ENCODE data around the gene MTOR.

The MTOR gene

DNA sequence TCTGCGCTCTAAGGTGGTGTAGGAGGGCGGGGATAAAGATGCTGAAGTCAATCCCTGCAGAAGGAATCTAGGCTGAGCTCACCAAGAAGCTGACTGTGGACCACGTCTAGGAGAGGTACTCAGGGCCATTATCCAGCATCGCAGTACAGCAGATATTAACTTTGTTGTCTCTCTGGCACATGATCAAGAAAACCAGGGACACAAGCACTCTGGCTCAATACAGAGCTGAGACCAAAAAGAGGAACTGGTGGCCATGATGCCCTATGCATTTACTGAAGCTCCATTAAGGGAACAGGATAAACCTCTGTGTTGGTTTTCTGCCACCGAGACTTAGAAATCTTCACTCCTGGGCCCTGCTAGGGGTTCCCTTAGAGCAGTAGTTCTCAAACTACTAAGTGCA lies 111.2 kb downstream of the MTOR start:
- no peak for DNase-seq (ENCODE audit: low read depth in 2 of 2)

DNA sequence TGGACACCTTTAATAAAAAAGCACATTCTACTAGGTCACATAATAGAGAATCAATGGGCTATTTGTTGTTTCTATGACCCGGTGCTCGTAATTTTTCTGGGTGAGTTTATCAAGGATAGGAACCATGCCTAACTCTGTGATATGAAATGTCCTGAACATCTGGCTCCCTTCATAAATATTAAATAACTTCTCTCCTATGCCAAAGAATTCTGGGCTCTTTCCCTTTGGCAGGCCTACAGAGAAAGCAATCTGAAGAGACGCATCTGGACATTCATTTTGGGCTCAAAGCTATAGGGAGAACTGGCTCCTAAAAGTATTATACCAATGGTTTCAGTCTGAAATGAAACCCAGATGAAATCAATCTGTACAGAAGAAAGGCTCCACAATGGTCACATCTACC lies 112.0 kb downstream of the MTOR start:
- no peak for DNase-seq (ENCODE audit: low read depth in 2 of 2)

- no peak for DNase-seq (ENCODE audit: low read depth in 2 of 2)
These were observed 115.1 kb downstream of the MTOR start for GRCh38 chr1:11147197-11147770.

DNA sequence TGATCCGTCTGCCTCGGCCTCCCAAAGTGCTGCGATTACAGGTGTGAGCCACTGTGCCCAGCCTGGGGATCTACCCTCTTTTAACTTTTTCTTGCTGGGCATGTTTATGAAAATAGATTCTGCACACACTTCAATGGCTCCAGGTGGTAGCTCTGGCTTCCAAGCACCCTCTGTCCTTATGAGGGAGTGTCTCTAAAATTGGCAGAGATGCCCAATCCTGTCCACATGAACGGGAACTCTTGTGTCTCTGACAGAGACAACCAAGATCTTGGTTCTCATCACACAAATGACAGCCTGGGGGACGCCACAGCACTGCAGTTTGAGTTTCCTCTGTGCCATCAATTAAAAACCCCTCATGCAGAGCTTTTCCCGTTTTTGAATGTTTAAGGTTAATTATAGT lies 116.6 kb downstream of the MTOR start:
- DNase-seq (ENCODE audit: low read depth in 2 of 2): no peak

- DNase-seq (ENCODE audit: low read depth in 2 of 2): no peak
These were observed 117.6 kb downstream of the MTOR start for GRCh38 chr1:11144570-11145256.

DNA sequence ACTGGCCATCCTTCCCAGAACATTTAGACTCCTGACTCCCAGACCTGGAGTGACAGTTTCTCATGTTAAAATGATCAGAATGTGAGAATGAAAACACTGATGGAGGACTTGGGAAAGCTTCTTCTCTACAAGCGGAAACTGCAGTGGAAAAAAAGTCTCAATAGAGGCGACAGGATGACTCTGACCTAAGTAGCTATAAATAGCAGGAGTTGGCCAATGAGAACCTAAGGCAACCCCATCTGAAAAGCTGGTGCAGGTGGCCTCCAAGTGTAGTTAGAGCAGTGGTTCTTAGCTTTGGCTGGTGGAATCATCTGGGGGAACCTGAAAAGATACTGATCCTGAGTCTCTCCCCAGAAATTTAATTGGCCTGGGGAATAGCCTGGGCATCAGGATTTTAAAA lies 118.4 kb downstream of the MTOR start:
- no peak for DNase-seq (ENCODE audit: low read depth in 2 of 2)

DNA sequence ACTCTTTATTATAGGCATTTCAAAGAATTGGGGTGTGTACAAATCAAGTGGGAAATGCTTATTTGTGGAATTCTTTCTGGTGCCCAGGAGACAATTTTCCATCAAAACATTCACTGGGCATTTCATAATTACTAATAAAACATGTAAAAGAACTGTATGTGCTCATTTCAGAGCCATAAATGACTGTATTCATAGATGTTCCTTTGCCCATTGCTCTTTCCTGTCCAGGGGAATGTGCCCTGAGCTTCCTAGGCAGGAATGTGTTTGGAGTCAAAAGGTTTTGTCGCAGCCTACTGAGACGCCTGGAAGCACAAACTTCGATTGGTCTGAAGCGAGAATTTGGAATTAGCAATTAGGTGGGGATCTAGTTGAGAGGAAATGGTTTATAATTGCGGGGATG lies 119.0 kb downstream of the MTOR start:
- DNase-seq (ENCODE audit: low read depth in 2 of 2): no peak

DNA sequence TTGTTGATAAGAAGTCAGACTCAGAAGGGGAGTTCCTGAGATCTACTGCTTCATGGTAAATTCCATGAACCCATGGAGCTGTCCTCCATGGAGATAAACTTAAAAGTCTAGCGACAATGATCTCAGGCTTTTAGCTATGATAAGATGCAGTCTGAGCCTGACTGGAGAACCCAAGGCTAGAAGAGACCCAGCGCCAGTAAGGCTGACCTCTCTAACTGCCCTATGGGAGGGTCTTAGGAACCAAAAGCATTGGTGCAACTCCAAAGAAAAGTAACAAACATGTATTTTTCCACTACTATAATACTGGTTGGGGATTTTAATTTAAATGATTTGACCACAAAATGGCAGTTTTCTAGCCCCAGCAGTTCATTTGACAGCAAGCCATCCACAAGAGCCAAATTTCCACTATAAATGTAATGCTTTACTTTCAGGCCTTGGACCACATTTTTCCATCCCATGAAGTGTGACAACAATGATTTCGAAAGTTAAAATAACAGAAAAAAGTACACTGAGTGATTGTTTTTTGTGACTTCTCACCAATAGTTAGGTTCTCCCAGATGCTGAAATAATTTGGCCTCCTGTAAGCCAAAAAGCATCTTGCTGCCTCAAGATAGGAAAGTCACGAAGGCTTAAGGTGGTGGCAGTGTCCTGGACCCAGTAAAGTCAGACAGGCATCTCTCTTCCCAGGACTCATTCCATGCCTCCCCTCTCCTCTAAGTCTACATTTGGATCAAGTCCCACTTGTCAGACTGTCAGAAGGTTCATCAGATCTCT lies 119.5 kb downstream of the MTOR start:
- DNase-seq (ENCODE audit: low read depth in 2 of 2): no peak

GRCh38 chr1:11138952-11139351 lies 123.4 kb downstream of the MTOR start:
- DNase-seq (ENCODE audit: low read depth in 2 of 2): no peak

- no peak for DNase-seq (ENCODE audit: low read depth in 2 of 2)
These were observed 124.3 kb downstream of the MTOR start for GRCh38 chr1:11138029-11138428.

DNA sequence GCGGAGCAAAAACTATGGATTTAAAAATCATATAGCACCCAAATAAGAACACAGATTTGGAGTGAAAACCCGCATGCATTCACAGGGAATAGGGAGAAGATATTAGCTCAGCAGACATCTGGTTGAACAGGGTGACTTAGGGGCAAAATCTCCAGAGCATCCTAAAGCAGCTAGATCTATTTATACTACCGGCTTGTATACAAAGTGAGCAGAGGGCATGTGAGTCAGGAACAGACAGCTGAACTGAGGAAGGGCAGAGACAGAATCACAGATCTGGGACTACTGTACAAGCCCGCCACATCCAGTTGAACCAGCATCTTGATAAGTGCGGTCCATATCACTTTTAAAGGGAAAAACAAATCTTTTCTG lies 127.5 kb downstream of the MTOR start:
- DNase-seq (ENCODE audit: low read depth in 2 of 2): no peak

- DNase-seq (ENCODE audit: low read depth in 2 of 2): no peak
These were observed 128.0 kb downstream of the MTOR start for GRCh38 chr1:11134251-11134897.

DNA sequence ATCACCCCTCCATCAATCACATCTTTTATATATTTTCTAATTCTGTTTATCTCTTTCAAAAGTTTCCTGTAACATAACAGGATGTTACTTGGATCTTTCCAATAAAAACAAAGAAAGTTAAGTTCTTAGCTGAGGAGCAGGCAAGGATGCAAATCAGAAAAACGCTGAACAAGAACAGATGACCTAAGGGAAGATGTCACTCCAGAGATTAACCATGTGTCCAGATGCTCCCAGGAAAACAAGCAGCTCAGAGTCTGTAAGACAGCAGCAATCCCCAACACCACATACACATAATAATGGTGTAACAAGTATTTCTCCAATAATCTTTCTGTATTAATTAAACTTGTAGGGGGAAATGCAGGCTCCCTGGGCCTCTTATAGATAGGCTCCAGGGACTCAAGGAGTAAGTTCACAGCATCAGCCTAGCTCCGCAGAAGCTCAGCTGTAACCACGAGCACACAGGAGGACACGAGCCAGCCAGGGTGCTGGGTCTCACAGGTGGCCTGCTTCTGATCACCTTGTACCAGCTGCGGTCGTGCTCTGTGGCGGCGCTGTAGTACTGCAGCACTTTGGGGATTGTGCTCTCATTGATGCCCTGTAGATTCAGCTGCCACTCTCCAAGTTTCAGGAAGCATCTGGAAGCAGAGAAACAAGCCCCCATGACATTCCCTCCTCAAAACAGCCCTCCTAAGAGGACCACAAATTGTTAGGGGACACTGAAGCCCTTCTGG lies 129.6 kb downstream of the MTOR start:
- DNase-seq (ENCODE audit: low read depth in 2 of 2): no peak

DNA sequence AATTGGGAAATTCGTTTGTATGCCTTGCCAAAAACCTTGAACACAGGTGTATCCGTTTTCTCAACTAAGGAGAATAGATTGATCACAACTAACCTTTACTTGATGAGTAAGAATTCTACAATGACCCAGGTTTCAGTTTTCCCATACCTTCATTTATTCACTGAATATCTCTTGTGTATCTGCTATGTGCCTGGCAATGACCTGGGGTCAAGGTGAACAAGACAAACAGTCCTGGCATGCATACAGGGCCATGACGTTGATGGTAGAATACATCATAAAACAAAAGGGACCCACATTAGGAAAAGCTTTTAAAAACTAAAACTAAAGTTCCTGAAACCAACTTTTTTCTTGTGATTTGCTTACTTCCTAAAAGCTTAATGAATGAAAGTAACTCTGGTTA lies 130.5 kb downstream of the MTOR start:
- DNase-seq (ENCODE audit: low read depth in 2 of 2): no peak

- DNase-seq (ENCODE audit: low read depth in 2 of 2): no peak
These were observed 131.9 kb downstream of the MTOR start for GRCh38 chr1:11130406-11130805.

GRCh38 chr1:11129649-11130390 lies 132.5 kb downstream of the MTOR start:
- no peak for DNase-seq (ENCODE audit: low read depth in 2 of 2)

DNA sequence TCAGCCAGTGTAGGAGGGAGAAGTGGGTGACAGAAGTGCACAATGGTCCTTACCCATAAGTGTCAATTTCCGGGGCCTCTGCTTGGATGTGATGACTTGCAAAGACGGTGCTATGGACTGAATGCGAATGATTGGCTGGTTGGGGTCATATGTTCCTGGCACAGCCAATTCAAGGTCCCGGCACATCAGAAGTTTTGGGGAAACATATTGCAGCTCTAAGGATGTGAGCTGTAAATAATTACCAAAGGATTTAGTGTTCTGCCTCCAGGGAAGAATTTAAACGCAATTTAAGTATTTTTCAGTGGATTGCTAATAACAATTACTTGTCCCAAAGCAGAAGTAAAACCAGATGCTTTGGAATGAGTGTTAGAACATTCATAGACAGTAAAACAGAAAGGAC lies 135.8 kb downstream of the MTOR start:
- DNase-seq (ENCODE audit: low read depth in 2 of 2): no peak

DNA sequence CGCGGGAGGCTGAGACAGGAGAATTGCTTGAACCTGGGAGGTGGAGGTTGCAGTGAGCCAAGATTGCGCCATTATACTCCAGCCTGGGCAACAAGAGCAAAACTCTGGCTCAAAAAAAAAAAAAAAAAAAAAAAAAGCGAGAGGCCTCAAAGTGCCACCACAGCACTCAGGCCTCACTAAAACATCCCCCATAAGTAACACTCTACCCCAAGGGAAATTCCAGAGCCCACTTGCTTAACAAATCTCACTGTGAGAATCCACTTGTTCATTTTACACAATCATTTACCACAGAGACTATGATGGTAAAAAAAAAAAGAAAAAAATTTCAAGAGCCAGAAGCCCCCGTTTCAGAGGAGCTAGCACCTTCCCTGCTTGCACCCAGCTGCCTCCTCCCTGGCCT lies 136.4 kb downstream of the MTOR start:
- DNase-seq (ENCODE audit: low read depth in 2 of 2): no peak

- no peak for DNase-seq (ENCODE audit: low read depth in 2 of 2)
These were observed 137.4 kb downstream of the MTOR start for GRCh38 chr1:11124965-11125364.

DNA sequence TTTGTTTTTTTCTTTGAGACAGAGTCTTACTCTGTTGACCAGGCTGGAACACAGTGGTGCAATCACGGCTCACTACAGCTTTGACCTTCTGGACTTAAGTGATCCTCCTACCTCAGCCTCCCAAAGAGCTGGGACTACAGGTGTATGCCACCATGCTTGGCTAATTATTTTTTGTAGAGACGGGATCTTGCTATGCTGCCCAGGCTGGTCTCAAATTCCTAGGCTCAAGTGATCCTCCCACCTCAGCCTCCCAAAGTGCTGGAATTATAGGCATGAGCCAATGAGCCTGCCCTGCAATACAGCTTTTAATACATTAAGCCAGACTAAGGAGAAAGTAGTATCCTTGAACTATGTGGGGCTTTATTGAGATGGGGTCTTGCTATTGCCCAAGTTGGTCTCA lies 146.0 kb downstream of the MTOR start:
- DNase-seq (ENCODE audit: low read depth in 2 of 2): no peak

GRCh38 chr1:11114966-11115365 lies 147.4 kb downstream of the MTOR start:
- DNase-seq (ENCODE audit: low read depth in 2 of 2): no peak

All from stimulated activated CD8-positive, alpha-beta memory T cell treated with anti-CD3 and anti-CD28 coated beads, Interleukin-15, amount 100 ng/mL, for 4 hours (primary cell).